ENCODE results near the gene PIM3.

DNA sequence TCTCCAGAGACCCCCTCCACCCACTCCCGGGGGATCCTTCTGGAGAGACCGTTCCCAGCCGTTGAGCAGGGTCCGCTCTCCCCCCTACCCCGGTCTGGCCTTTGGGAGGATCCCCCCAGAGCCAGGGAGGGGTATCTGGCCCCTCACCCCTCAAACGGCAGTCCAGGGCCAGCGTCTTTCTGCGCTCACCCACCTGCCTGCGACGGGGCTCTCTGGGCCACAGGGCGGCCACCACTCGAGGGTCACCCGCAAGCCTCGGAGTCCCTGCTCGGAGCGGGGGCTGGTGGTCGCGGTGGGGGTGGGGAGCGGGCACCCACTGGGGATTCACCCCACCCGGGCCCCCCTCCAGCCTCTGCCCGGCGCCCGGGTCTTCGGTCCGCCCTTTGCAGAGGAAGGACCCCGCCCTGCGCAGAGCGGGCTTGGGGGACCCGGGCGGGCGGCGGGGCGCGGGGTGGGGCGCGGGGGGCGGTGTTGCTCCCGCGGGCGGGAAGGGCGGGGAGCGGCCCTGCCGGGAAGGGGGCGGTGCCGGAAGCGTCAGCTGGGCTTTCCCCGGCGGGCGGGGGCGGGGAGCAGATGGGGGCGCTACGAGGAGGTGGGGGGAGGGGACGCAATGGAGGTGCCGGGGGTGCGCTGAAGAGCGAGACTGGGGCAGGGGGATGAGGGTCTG lies 25.5 kb upstream of the PIM3 start:
- TF ChIP-seq, protein P1, sequence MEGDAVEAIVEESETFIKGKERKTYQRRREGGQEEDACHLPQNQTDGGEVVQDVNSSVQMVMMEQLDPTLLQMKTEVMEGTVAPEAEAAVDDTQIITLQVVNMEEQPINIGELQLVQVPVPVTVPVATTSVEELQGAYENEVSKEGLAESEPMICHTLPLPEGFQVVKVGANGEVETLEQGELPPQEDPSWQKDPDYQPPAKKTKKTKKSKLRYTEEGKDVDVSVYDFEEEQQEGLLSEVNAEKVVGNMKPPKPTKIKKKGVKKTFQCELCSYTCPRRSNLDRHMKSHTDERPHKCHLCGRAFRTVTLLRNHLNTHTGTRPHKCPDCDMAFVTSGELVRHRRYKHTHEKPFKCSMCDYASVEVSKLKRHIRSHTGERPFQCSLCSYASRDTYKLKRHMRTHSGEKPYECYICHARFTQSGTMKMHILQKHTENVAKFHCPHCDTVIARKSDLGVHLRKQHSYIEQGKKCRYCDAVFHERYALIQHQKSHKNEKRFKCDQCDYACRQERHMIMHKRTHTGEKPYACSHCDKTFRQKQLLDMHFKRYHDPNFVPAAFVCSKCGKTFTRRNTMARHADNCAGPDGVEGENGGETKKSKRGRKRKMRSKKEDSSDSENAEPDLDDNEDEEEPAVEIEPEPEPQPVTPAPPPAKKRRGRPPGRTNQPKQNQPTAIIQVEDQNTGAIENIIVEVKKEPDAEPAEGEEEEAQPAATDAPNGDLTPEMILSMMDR (IDR thresholded peaks at IDR 0.05), result no peak
- no peak for TF ChIP-seq POLR2A (IDR thresholded peaks at IDR 0.05)

All from uterus (tissue), 2 donors.